Measurements from ENCODE around the gene TNFRSF12A.

GRCh38 chr16:3060339-3061127 lies 40.4 kb downstream of the TNFRSF12A start:
- TF ChIP-seq POLR2A (IDR thresholded peaks at IDR 0.05; ENCODE audit: low read length) (no peak), GATA1 (IDR thresholded peaks at IDR 0.05; ENCODE audit: low read depth, low read length) (no peak)
